ENCODE data around the gene CCL13.

Gene CCL13

DNA sequence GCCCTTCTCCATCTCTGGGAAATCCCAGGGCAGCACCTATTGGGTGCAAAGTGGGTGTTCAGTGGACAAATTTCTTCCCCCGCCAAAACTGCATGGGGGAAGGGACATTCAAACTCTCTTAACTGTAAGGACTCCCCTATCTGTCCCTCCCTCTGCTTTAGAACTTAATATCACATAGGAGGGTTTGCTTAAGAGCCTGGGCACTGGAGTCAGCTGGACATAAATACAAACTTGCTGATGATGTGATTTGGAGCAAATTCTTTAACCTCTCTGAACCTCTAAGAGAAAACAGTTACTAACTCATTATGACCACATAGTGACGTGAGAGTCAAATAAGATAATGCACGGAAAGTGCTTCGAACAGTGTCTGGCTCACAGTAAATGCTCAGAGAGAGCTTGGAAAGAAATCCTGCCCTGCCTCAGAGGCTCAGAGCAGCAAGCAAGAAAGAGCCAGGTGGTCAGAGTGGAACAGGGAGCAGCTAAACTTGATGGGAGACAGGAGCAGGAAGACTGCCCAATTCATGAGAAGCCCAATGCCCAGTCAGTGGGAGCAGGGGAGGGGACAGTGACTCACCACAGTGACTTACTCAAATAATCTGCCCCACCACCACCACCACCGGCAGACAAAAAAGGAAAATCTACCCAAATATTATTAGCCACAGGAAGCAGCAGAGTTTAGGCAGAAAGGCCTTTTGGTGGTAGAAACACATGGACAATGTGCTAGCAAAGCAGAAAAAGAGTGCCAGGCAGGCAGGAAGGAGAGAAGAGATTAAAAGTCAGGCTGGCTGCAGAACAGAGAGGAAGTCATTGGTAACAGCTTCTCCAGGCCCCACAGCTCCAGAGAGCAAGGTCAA, 30.6 kb downstream of the CCL13 start:
- peak; percentile 23 for DNase-seq (ENCODE audit: low read depth)
- TF ChIP-seq, protein P1, sequence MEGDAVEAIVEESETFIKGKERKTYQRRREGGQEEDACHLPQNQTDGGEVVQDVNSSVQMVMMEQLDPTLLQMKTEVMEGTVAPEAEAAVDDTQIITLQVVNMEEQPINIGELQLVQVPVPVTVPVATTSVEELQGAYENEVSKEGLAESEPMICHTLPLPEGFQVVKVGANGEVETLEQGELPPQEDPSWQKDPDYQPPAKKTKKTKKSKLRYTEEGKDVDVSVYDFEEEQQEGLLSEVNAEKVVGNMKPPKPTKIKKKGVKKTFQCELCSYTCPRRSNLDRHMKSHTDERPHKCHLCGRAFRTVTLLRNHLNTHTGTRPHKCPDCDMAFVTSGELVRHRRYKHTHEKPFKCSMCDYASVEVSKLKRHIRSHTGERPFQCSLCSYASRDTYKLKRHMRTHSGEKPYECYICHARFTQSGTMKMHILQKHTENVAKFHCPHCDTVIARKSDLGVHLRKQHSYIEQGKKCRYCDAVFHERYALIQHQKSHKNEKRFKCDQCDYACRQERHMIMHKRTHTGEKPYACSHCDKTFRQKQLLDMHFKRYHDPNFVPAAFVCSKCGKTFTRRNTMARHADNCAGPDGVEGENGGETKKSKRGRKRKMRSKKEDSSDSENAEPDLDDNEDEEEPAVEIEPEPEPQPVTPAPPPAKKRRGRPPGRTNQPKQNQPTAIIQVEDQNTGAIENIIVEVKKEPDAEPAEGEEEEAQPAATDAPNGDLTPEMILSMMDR (conservative IDR thresholded peaks at IDR 0.05; ENCODE audit: control insufficient read depth, insufficient read depth, low read depth, low read length): no peak
- no peak overlapping the region for H3K4me3 ChIP-seq (ENCODE audit: control insufficient read depth, low read depth, low read length)

DNA sequence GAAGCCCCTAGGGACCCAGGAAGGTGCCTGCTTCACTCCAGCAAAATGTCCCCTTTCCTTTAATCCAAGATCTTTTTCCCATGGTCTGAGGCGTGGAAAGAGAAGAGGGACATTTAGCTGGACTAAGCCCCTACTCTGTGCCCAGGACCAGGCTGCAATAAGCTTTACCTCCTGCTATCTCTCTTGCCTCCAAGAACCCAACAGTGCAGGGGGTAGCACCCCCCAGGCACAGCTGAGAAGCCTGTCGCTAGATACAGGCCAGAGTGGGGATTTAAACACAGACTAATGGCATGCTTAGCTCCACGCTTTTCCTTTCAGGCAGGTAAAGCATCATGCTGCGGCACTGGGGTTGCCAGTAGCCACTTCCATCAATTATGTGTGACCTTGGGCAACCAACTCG, 31.3 kb downstream of the CCL13 start:
- TF ChIP-seq, protein P1 (conservative IDR thresholded peaks at IDR 0.05; ENCODE audit: control insufficient read depth, insufficient read depth, low read depth, low read length): no peak
- DNase-seq (ENCODE audit: low read depth): no peak

DNA sequence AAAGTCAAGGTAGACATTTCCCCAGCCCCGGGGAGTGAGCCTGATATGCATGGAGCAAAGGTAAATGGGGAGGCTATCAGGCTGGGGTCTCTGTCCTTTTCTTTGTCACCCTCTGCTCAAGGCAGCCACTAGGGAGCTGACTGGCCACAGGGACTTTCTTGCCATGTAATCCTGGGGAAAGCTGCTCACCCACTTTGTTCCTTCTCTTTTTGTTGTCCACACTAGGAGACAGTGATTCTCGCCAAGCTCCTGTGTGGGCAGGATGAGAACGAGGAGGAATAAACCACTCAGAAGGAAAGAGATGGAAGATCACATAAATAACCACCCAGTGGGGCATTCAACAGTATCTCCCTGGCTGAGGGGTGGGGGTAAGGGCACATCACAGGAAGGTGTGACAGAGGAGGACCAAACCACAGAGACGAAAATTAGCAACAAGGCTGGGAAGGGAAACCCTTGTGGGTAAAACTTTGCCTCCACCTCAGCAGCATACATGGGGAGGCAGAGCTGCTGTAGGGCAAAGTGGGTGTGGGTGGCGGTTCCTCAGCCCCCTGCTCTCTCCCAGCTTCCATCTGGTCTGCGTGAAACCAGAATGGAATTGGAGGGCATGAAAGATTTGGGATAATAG, 33.0 kb downstream of the CCL13 start:
- TF ChIP-seq, protein P1 (conservative IDR thresholded peaks at IDR 0.05; ENCODE audit: control insufficient read depth, insufficient read depth, low read depth, low read length): no peak
- no peak overlapping the region for H3K4me3 ChIP-seq (ENCODE audit: control insufficient read depth, low read depth, low read length)
- DNase-seq (ENCODE audit: low read depth): no peak

More for the DNA sequence above, 31.3 kb downstream of the CCL13 start:
- no peak overlapping the region for H3K4me3 ChIP-seq (ENCODE audit: control insufficient read depth, low read depth, low read length)

DNA sequence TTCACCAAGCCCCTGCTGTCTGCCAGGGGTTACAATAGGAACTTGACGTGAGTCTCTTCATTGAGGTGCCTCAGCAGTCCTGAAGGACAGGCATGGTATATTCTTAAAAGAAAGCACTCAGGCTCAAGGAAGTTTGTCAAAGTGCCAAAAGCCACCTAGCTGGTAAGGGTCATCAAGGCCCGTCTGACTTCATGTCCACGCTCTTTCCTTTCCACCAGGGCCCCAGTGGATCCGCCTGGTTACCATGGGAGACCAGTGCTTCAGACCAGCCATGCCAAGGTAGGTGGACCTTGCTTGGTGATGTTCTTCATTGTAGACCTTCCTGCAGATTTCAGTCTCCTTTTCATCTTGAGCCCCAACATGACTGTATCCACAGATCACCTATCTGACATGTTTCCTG, 34.4 kb downstream of the CCL13 start:
- TF ChIP-seq, protein P1 (conservative IDR thresholded peaks at IDR 0.05; ENCODE audit: control insufficient read depth, insufficient read depth, low read depth, low read length): no peak
- H3K4me3 ChIP-seq (ENCODE audit: control insufficient read depth, low read depth, low read length): no peak overlapping the region
- no peak for DNase-seq (ENCODE audit: low read depth)

DNA sequence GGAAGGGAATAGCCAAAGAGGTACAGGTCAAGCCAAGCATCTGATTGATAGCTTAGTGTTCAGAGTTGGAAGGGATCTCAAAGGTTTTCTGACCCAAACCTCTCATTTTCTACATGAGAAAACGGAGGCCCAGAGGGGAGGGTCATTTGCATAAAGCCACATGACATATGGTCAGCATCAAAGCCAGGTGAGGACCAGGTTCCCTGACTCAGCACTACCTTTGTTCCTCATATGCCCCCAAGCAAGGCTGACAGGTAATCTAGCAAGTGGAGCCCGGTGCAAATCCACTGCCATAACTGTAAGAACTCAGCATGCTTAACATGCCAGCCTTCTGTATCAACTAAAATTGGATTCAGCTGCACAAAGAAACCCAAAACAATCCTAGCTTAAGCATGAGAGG, 35.0 kb downstream of the CCL13 start:
- H3K4me3 ChIP-seq (ENCODE audit: control insufficient read depth, low read depth, low read length): no peak overlapping the region
- no peak for DNase-seq (ENCODE audit: low read depth)
- TF ChIP-seq, protein P1 (conservative IDR thresholded peaks at IDR 0.05; ENCODE audit: control insufficient read depth, insufficient read depth, low read depth, low read length): no peak

DNA sequence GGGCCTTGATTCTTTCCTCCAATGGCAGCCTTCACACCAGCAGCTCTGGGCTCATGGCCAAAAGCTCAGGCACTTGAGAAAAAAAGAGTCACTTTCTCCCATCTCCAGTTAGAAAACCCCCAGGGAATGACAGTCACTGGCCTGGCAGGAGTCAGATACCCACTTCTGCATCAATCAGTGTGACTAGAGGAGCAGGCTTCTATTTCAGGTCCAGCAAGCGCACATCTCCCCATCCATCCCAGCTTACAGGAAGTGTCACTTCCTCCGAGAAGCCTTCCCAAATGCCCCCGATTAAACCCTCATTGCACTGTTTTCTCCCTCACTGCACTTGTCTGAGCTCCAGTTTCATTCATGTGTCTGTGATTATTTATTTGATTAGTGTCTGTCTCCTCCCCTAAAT, 37.1 kb downstream of the CCL13 start:
- no peak for DNase-seq (ENCODE audit: low read depth)
- TF ChIP-seq, protein P1 (conservative IDR thresholded peaks at IDR 0.05; ENCODE audit: control insufficient read depth, insufficient read depth, low read depth, low read length): no peak
- no peak overlapping the region for H3K4me3 ChIP-seq (ENCODE audit: control insufficient read depth, low read depth, low read length)

Data from fibroblast of mammary gland (primary cell).